Stimulated activated CD8-positive, alpha-beta memory T cell treated with anti-CD3 and anti-CD28 coated beads, Interleukin-12 subunit alpha, Interleukin-12 subunit beta, amount 100 ng/mL, for 4 hours (primary cell): ENCODE results near the gene UBR4.

Source experiments
- DNase-seq: peaks from one replicate; pipeline ENCODE4 v3.0.0-alpha.2; 2020; ENCODE audit warnings: low read depth

The UBR4 gene

GRCh38 chr1:19139711-19140110 is 70.4 kb downstream of the UBR4 start:
- DNase-seq = no peak

- no peak for DNase-seq
Measured at GRCh38 chr1:19138958-19139581, 71.0 kb downstream of the UBR4 start.

- DNase-seq = no peak
Measured at GRCh38 chr1:19138331-19138730, 71.7 kb downstream of the UBR4 start.

GRCh38 chr1:19137158-19137557 is 72.9 kb downstream of the UBR4 start:
- DNase-seq = no peak

GRCh38 chr1:19133360-19133759 is 76.7 kb downstream of the UBR4 start:
- DNase-seq = no peak

- DNase-seq = no peak
Measured at GRCh38 chr1:19130468-19130867, 79.6 kb downstream of the UBR4 start.

- no peak for DNase-seq
Measured at GRCh38 chr1:19128968-19129514, 81.0 kb downstream of the UBR4 start.

GRCh38 chr1:19124273-19124672 is 85.8 kb downstream of the UBR4 start:
- DNase-seq = no peak

- no peak for DNase-seq
Measured at GRCh38 chr1:19123837-19124236, 86.2 kb downstream of the UBR4 start.

GRCh38 chr1:19122668-19123067 is 87.4 kb downstream of the UBR4 start:
- DNase-seq = no peak

GRCh38 chr1:19121192-19121591 is 88.9 kb downstream of the UBR4 start:
- no peak for DNase-seq

- DNase-seq = no peak
Measured at GRCh38 chr1:19120070-19120469, 90.0 kb downstream of the UBR4 start.

- DNase-seq = no peak
Measured at GRCh38 chr1:19115082-19115808, 94.8 kb downstream of the UBR4 start.

- DNase-seq = no peak
Measured at GRCh38 chr1:19113697-19114092, 96.4 kb downstream of the UBR4 start.

GRCh38 chr1:19112891-19113696 is 97.0 kb downstream of the UBR4 start:
- DNase-seq = no peak

GRCh38 chr1:19110257-19110927 is 99.7 kb downstream of the UBR4 start:
- no peak for DNase-seq

GRCh38 chr1:19109545-19109944 is 100.5 kb downstream of the UBR4 start:
- DNase-seq = no peak

- no peak for DNase-seq
Measured at GRCh38 chr1:19101244-19101643, 108.8 kb downstream of the UBR4 start.

GRCh38 chr1:19100028-19100427 is 110.0 kb downstream of the UBR4 start:
- DNase-seq = no peak

- no peak for DNase-seq
Measured at GRCh38 chr1:19096990-19097389, 113.1 kb downstream of the UBR4 start.

- no peak for DNase-seq
Measured at GRCh38 chr1:19096036-19096833, 113.8 kb downstream of the UBR4 start.
